Left cardiac atrium (tissue), 4 donors: ENCODE data around the gene PPIA. TPM values are rescaled to one million over a fixed set of nuclear protein-coding genes. Genes with fewer than 3 reads are reported as not detected.
"Not testable (repeated sequence)": the region's sequence is repeated elsewhere in the genome, so short reads cannot be mapped to it uniquely, and the experiment has no call there.

Experiments
- ATAC-seq, 2 donors: fragments of 200-7000 bp; cut with Tn5 transposase; one replicate each; pipeline ENCODE4 v1.9.1; 2020; ENCODE audit warnings: mild to moderate bottlenecking in 2 of 2, moderate library complexity in 2 of 2
- DNase-seq: peaks from one replicate; pipeline ENCODE4 v3.0.0-alpha.2; 2020
- intact Hi-C, 2 donors: fragments of 100-400 bp; cut with DNase I; formaldehyde crosslinking; loops; one replicate each; pipeline versions ENCODE4 v1.14.1 to v1.15.1; 2022 to 2023
- total RNA-seq, 2 donors: library from RNA; stranded (reverse); fragmentation: NEBNext Ultra II Directional; extraction: Animal tissue kit (Norgen Biotek cat#: 25700); gene quantifications; one replicate each; pipeline ENCODE4 v1.2.1, GENCODE V29; 2021
- donor health status: DM: no; HTN: yes; CAD: no.
- donor health status: DM: no; HTN: yes; CAD: no; lungs with severe emphysema.
- donor health status: DM: yes; HTN: yes; CAD: no.
- donor health status: Dilated cardiomyopathy.

PPIA gene
- total RNA-seq, 2 donors from 2014 or later = 637 to 672 TPM

DNA sequence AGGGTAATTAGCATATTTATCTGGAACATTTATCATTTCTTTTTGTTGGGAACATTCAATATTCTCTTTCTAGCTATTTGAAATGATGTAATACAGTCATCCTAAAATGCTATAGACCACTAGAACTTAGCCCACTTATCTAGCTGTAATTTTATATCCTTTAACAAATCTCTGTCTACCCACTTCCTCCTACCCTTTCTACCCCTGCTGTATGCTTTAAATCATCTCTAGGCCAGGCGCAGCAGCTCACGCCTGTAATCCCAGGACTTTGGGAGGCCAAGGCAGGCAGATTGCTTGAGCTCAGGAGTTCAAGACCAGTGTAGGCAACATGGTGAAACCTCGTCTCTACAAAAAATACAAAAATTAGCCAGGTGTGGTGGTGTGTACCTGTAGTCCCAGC, 22.0 kb upstream of the PPIA start:
- DNase-seq, intact Hi-C loops, ATAC-seq: not testable (repeated sequence)

DNA sequence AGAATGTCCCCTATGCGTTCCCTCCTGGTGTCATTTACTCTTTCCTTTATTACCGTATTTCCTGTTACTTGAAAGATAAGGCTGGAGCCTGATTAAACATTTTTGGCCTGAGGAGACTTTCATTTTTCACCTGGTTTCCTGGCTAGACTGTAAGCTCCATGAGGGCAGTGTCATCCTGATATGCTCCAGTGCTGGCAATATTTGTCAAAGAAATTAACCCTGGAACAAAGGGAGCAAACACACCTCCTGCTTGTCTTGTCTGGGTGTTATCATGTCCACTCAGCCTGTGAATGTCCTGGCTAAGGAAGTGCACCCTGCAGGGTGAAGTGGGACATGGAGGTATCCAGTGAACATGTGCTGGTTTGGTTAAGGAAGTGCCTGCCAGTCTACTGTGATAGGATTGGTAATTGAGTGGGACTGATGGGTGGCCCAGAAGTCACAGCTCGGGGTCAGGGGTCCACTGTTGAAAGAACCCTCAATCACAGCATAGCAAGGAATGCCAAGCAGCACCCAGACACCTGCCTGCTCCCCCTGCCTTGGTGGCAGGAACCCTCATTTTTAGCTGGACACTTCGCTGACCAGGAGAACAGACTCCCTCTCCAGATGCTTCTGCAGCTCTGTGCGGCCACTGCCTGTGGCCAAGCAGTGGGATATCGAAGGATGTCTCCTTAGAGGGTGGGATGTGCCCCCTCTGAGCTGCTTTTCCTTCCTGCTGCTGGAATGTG, 20.9 kb upstream of the PPIA start:
- ATAC-seq (no peak), DNase-seq (no peak)
- intact Hi-C loops = no loop called here

DNA sequence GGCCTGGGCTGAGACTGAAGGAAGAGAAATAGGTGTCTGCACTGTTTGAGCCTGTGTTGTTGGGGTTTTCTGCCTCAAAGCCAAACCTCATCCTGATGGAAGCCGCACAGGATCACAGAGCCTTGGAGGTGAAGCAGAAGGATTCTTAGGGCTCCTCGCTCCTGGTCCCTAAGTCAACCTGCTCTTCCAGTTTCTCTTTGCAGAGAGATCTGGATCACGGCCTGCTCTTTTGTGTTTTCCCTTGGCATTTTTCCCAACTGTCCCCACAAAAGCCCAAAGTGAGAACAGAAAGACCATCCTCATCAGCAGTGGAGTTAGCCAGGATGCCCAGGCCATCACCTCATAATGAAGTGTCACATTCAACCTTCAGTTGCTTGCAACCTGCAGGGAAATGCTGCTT, 20.3 kb upstream of the PPIA start:
- ATAC-seq (no peak), DNase-seq (no peak)
- intact Hi-C loops = no loop called here

DNA sequence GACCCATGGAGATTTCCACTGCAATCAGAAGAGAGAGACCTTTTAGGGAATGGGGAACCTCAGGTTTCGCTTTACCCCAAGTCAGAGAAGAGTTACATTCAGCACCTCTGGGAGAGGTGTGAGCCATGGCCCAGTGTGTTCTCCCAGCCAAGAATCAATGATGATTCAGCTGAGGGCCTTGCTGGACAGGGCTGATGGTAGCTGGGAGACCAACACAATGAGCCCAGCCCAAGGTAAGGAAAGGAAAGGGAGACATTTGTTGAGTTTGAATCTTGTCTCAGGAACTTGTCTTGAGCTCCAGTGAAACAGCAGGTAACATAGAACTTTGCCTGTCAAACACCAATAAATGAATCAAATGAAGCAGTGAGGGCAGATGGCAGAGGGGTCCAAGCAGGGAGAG, 14.0 kb upstream of the PPIA start:
- ATAC-seq = no peak
- DNase-seq = no peak
- intact Hi-C loops = no loop called here

DNA sequence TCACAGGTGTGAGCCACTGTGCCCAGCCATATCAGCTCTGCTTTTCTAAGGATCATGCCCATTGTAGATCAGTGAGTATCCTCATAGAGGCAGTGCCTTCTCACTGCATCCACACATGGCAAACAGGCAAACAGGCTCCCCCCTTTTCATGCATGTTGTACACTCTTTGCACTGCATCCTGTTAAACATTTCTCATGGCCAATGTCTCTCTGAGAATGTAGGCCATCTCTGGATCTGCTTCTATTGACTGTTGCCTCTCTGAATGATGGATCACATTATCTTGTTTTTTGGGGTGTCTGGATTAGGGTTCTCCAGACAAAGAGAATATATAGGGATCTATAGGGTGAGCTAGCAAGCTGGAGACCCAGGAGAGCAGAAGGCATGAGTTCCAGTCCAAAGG, 13.1 kb upstream of the PPIA start:
- no peak for ATAC-seq
- DNase-seq = no peak
- intact Hi-C loops = no loop called here

DNA sequence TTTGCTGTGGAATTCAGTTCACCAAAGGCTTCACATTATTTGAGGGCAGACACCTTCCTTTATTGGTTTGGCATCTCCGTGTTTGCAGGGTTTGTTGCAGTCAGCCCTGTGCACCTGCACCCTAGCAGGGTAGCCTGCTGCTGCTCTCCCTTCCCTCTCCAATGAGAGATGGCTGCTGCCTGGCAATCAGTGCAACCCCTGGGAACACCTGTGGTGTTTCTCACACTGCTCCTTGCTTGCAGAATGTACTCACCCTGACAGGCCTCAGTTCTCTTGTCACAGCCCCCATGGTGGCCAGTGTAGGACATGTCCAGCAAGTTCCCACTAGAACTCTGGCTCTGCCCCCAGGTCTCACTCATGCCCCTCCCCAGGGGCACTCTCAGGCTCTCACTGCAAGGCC, 12.1 kb upstream of the PPIA start:
- intact Hi-C loops = no loop called here
- DNase-seq (no peak), ATAC-seq (no peak)

DNA sequence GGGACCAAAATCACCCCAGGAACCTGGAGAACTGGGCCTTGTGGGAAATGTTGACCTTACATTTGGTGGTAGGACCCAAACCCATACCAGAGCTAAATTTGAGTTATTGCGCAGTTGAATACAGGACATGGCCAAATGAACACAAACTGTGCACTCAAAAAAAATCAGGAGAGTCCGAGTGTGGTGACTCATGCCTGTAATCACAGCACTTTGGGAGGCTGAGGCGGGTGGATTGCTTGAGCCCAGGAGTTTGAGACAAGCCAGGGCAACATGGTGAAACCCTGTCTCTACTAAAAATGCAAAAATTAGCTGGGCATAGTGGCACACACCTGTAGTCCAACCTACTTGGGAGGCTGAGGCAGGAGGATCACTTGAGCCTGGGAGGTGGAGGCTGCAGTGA, 11.3 kb upstream of the PPIA start:
- DNase-seq, intact Hi-C loops, ATAC-seq: not testable (repeated sequence)

DNA sequence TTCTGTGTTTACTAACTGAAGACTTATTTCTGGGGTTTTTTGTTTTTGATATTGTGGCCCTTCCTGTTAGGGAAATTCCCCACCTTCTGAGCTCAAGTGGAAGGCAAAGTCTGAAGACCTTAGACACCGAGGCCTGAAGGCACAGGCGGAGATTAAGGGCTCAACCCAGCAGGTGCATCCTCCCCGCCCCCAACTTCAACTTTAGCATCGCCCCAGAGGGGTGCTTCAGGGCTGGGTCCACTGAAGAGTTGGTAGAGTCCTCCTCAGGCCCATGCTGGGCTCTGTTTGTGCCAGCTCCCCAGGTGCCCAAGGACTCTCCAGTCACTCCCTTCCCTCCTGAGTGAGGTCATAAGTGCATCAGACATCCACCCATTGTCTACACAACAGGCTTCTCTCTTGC, 9.4 kb upstream of the PPIA start:
- ATAC-seq = no peak
- intact Hi-C loops = no loop called here

DNA sequence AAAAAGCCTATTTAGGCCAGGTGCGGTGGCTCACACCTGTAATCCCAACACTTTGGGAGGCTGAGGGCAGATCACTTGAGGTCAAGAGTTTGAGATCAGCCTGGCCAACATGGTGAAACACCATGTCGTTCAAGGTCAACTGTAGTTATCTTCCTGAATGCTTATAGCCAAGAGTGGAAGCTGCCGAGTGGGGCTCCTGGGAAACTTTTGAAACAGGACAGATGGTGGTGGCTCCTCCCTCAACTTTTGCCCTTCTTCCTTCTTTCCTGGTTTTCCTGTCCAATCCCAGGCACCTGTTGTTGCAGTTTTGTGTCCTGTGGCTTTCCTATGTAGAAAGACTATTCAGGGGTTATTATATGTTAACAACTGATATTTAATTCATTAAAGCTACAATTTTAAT, 8.7 kb upstream of the PPIA start:
- no peak for ATAC-seq
- intact Hi-C loops = no loop called here

More for the DNA sequence above, 9.4 kb upstream of the PPIA start:
- no peak for DNase-seq

DNA sequence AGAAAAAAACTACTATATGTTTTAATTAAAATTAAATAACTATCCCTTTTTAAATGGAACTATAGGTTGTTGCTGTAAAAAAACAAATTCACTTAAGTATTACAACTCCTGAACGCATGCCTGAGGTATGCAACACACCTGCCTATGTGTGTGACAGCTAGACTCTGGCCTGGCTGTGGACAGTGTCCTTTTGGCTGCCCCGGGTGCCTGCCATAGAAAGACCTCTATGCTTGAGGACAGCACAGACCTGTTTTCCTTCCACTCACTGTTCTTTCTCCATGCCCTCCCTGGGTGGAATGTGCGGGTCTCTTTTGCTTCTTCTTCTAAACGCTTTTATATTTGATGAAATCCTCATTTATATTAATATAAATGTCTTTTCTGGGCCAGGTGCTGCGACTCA, 6.5 kb upstream of the PPIA start:
- intact Hi-C loops = no loop called here
- DNase-seq (no peak), ATAC-seq (no peak)

More for the DNA sequence above, 8.7 kb upstream of the PPIA start:
- no peak for DNase-seq

DNA sequence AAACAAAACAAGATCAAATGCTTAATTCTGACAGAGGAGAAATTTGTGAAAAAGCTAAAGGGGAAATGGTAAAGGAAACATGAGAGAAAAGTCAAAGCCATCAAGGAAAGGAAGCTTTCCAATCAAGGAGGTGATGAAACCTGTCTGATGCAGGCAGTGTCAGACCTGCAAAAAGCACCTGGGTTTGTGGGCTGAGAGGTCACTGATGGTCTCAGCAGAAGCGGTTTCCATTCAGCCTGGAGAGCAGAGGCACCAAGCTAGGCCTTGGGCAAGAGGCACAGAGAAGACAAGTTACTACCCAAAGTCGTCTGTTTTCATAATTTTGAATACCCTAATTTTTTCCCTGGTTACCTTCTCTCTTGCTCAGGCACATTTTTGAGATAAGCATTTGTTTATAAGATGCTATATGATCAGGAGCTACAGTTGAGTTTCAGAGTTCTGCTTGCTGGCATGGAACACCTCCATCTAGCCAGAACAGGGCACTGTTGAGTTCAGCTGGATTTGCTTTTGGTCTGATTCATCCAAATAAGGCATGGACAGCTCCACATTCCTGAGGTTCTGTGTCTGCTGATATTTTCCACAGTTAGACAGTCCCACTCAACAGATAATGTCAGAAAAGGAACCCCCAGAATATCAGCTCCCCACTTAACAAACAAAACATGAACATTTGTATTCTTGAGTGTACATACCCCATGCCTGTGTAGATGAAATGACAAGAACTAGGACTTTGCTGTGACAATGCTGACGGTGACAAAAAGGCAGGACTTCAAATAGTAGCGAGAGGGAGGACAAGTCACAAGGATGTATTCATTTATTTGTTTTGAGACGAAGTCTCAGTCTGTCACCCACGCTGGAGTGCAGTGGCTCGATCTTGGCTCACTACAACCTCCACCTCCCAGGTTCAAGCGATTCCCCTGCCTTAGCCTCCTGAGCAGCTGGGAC, 4.9 kb upstream of the PPIA start:
- ATAC-seq = no peak
- intact Hi-C loops = no loop called here
- no peak for DNase-seq

DNA sequence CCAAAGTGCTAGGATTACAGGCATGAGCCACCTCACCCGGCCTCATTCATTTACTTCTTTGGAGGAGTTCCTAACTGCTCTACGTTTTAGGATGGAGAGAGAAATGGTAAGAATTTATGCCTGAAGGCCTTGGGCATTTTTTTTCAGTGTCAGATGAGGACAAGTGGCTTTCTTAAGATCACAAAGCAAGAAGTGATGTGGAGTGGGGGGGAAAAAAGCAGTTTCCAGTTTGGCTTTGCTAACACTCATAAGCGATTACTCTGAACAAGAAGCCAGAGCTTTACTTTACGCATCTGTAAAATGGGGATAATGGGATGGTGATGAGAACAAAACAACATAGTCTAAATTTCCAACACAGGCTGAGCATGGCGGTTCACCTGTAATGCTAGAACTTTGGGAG, 2.6 kb upstream of the PPIA start:
- ATAC-seq (no peak), DNase-seq (no peak)
- intact Hi-C loops = no loop called here

DNA sequence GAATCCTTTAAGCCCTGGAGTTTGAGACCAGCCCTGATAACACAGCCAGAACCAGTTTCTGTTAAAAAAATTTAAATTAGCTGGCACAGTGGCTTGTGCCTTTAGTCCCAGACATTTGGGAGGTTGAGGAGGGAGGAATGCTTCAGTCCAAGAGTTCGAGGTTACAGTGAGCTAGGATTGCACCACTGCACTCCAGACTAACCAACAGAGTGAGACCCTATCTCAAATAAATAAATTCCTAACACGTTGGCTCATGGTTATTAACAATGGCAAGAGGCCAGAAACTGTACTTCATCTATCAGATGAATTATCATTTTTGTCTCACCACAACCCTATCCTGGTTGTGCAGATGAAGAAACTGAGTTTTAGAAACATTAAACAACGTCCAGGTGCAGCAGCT, 2.1 kb upstream of the PPIA start:
- ATAC-seq (no peak), DNase-seq (no peak)
- intact Hi-C loops = no loop called here

DNA sequence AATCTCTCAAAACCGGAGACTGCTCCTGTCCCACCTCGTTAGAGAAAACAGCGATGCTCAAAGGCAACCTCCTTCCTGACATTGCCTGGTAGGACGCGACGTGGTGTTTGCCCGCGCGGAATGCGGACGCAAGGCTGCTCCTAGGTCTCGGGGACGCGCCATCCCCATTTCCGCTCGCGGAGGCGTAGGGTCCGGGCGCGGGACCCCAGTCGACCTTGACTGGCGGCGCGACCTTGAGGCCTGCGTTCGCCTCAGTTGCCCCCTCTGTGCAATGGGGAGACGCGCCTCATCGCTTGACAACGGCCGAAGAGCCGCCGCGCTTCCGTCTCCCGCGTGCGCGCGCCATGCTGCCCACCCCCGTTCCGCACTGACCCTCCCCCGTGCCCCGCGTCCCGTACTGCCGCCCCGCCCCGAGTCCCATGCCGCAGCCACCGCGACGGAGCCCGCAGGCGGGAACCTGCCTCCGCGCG, 412 bp upstream of the PPIA start:
- DNase-seq = no peak
- intact Hi-C loops = loop anchor here in 1 of 2 donors (5.0 kb wide), 2 partner anchors 44 to 51 kb away; partner anchors contain the start of gene H2AZ2
- peak in 1 of 2 donors; percentile 7 for ATAC-seq

DNA sequence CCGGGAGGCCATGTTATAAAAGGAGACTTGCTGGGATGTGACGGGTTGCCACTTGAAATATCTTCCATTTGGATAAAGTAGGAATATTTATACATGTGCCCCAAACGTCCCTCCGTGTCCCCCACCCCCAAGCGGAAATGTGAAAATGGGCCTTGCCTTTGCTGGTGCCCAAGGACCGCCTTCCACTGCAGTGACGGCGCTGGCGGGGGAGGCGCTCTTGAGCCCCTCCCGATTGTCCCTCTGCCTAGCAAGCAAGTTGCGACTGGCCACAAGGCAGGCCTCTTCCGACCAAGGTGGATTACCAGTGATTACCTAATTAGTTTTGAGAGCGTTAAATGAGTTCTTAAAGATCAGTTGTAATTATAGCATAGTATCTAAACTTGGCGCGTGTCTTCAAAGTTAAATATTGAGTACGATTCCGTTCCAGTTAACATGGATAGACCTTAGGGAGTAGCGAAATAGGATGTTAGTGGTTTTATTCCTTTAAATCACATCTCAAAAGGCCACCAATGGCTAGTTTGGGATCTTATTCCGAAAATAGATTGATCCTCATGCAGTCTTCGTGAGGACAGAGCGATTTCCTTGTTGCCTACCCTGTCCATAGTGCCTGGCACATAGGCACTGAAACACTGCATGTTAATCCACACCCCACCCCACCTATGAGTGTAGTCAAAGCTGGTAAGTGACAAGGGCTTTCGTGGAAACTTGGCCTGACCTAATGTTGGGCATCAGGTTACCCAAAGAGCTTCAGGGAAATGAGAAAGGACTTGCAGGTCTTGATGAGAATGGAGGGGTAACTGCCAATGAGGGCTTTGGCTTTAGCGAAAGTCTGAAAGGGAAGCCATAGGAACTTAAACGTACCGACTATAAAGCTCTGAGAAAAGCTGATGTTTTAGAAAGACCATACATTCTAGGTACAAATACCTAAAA, 1.1 kb downstream of the PPIA start:
- DNase-seq (peak; percentile 90), ATAC-seq (peak; percentile 81 to 82)
- intact Hi-C loops = loop anchor here in 1 of 2 donors (5.0 kb wide), 2 partner anchors 45 to 50 kb away; partner anchors contain the start of gene H2AZ2

DNA sequence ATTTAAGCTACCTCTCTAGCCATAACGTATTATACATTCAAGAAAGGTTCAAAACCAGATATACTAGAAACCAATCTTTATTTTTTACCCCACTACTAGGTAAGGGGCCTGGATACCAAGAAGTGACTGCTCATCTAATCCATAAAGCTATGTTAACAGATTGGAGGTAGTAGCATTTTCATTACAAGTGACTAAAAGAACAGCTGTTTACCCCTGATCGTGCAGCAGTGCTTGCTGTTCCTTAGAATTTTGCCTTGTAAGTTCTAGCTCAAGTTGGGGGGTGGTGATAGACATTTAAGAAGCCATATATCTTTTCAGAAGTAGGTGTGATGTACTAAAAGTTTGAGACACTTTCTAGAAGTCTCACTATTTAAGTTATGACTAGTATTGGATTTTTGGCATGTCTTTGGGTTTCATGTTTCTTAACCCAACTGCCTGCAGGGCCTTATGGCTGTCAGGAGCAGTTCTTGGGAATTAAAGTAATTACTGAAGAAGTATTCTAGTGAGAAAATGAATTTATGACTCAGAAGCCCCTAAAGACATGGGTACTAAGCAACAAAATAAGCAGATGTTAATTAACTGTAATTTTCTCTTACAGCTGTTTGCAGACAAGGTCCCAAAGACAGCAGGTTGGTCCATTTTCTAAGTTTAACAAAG, 2.3 kb downstream of the PPIA start:
- no peak for ATAC-seq
- intact Hi-C loops = loop anchor here in 1 of 2 donors (5.0 kb wide), 2 partner anchors 46 to 49 kb away; partner anchors contain the start of gene H2AZ2

DNA sequence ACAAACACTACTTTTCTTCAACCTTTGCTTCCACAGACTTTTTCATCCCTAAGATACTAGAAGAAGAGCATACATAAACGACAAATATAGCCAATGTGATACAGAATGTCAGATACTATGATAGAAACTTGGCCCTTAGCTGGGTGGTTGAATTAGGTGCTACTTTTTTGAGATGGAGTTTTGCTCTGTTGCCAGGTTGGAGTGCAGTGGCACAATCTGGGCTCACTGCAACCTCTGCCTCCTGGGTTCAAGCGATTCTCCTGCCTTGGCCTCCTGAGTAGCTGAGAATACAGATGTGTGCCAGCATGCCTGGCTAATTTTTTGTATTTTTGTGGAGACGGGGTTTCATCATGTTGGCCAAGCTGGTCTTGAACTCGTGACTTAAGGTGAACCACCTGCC, 3.5 kb downstream of the PPIA start:
- ATAC-seq (no peak), DNase-seq (no peak)
- intact Hi-C loops = loop anchor here in 1 of 2 donors (5.0 kb wide), 2 partner anchors 47 to 48 kb away; partner anchors contain the start of gene H2AZ2

More for the DNA sequence above, 2.3 kb downstream of the PPIA start:
- DNase-seq = no peak

DNA sequence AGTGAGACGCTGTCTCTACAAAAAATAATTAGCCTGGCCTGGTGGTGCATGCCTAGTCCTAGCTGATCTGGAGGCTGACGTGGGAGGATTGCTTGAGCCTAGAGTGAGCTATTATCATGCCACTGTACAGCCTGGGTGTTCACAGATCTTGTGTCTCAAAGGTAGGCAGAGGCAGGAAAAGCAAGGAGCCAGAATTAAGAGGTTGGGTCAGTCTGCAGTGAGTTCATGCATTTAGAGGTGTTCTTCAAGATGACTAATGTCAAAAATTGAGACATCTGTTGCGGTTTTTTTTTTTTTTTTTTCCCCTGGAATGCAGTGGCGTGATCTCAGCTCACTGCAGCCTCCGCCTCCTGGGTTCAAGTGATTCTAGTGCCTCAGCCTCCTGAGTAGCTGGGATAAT, 5.4 kb downstream of the PPIA start:
- DNase-seq (no peak), ATAC-seq (no peak)
- intact Hi-C loops = no loop called here
